ENCODE results near the gene SLC9A1.
A peak's percentile ranks its signal among the peaks of the same experiment; 100 is the strongest.
"Not testable (repeated sequence)": the region's sequence is repeated elsewhere in the genome, so short reads cannot be mapped to it uniquely, and the experiment has no call there.

Gene SLC9A1

GRCh38 chr1:27154991-27155781, at the start of gene SLC9A1:
TSS of gene SLC9A1 (minus strand) at chr1:27155125. CDS start at chr1:27154334, 791 bp downstream.
- DNase-seq (ENCODE audit: low spot score) = peak; percentile 88

- no peak for DNase-seq (ENCODE audit: low spot score)
These were observed 49.0 kb upstream of the SLC9A1 start for GRCh38 chr1:27203946-27204345.

GRCh38 chr1:27201295-27201694, 46.4 kb upstream of the SLC9A1 start:
- DNase-seq (ENCODE audit: low spot score) = no peak

- DNase-seq (ENCODE audit: low spot score) = no peak
These were observed 38.3 kb upstream of the SLC9A1 start for GRCh38 chr1:27193194-27193593.

- DNase-seq (ENCODE audit: low spot score) = no peak
These were observed 37.2 kb upstream of the SLC9A1 start for GRCh38 chr1:27192039-27192529.

GRCh38 chr1:27184665-27185064, 29.7 kb upstream of the SLC9A1 start:
- not testable (repeated sequence) for DNase-seq (ENCODE audit: low spot score)

- DNase-seq (ENCODE audit: low spot score) = no peak
These were observed 25.1 kb upstream of the SLC9A1 start for GRCh38 chr1:27179979-27180378.

GRCh38 chr1:27179379-27179778, 24.5 kb upstream of the SLC9A1 start:
- no peak for DNase-seq (ENCODE audit: low spot score)

- DNase-seq (ENCODE audit: low spot score) = no peak
These were observed 22.0 kb upstream of the SLC9A1 start for GRCh38 chr1:27176954-27177353.

- DNase-seq (ENCODE audit: low spot score) = no peak
These were observed 21.4 kb upstream of the SLC9A1 start for GRCh38 chr1:27176323-27176722.

- not testable (repeated sequence) for DNase-seq (ENCODE audit: low spot score)
These were observed 18.1 kb upstream of the SLC9A1 start for GRCh38 chr1:27172992-27173391.

GRCh38 chr1:27166929-27167328, 12.0 kb upstream of the SLC9A1 start:
- no peak for DNase-seq (ENCODE audit: low spot score)

GRCh38 chr1:27166351-27166802, 11.5 kb upstream of the SLC9A1 start:
- no peak for DNase-seq (ENCODE audit: low spot score)

GRCh38 chr1:27163093-27163492, 8.2 kb upstream of the SLC9A1 start:
- no peak for DNase-seq (ENCODE audit: low spot score)

GRCh38 chr1:27162090-27162489, 7.2 kb upstream of the SLC9A1 start:
- no peak for DNase-seq (ENCODE audit: low spot score)

- DNase-seq (ENCODE audit: low spot score) = peak; percentile 42
These were observed 6.7 kb upstream of the SLC9A1 start for GRCh38 chr1:27161594-27161993.

- no peak for DNase-seq (ENCODE audit: low spot score)
These were observed 2.3 kb upstream of the SLC9A1 start for GRCh38 chr1:27157194-27157593.

GRCh38 chr1:27154469-27154990, 395 bp downstream of the SLC9A1 start:
- no peak for DNase-seq (ENCODE audit: low spot score)

GRCh38 chr1:27153927-27154358, 982 bp downstream of the SLC9A1 start:
- no peak for DNase-seq (ENCODE audit: low spot score)

- no peak for DNase-seq (ENCODE audit: low spot score)
These were observed 1.4 kb downstream of the SLC9A1 start for GRCh38 chr1:27153549-27153886.

- no peak for DNase-seq (ENCODE audit: low spot score)
These were observed 1.9 kb downstream of the SLC9A1 start for GRCh38 chr1:27152829-27153548.

GRCh38 chr1:27152004-27152828, 2.7 kb downstream of the SLC9A1 start:
- DNase-seq (ENCODE audit: low spot score) = no peak
